Fibroblast of lung (primary cell): ENCODE results near the gene TLR2. TPM values are rescaled to one million over a fixed set of nuclear protein-coding genes. Genes with fewer than 3 reads are reported as not detected.

Experiments used
- DNase-seq, 2 donors: peaks; one replicate each; pipeline versions ENCODE4 v3.0.0 to v3.0.0-alpha.2; 2010; ENCODE audit warnings: low read depth in 2 of 2
- H2AFZ ChIP-seq: 2 replicates; pipeline ENCODE4 v1.5.1; 2012; ENCODE audit warnings: low read length, control low read depth, inconsistent platforms
- H3K27ac ChIP-seq: 2 replicates; pipeline ENCODE4 v1.5.1; 2011; ENCODE audit warnings: low read length, control low read depth; ENCODE audit not compliant: insufficient read depth
- H3K27me3 ChIP-seq: 2 replicates; pipeline ENCODE4 v1.5.1; 2011; ENCODE audit warnings: mild to moderate bottlenecking, low read length; ENCODE audit not compliant: control insufficient read depth, insufficient read depth
- H3K36me3 ChIP-seq: 2 replicates; pipeline ENCODE4 v1.5.1; 2011; ENCODE audit warnings: low read length; ENCODE audit not compliant: control insufficient read depth, insufficient read depth
- H3K4me1 ChIP-seq: 2 replicates; pipeline ENCODE4 v1.5.1; 2011; ENCODE audit warnings: low read length; ENCODE audit not compliant: control insufficient read depth, insufficient read depth; ENCODE audit errors: extremely low read depth
- H3K4me2 ChIP-seq: 2 replicates; pipeline ENCODE4 v1.5.1; 2011; ENCODE audit warnings: low read length, control low read depth; ENCODE audit not compliant: insufficient read depth; ENCODE audit errors: extremely low read depth
- H3K4me3 ChIP-seq, 4 experiments: fragments of 200-600 bp in 1 of 4; sonication (generic) in 1 of 4; replicated peaks in 1 of 4; 2 replicates each; pipeline ENCODE4 v1.5.1; 2011 to 2016; ENCODE audit warnings: low read length in 4 of 4, low read depth in 3 of 4, mild to moderate bottlenecking in 3 of 4, control low read depth in 2 of 4, inconsistent platforms in 1 of 4, mixed read lengths in 1 of 4; ENCODE audit not compliant: insufficient read depth in 1 of 4; ENCODE audit errors: control extremely low read depth in 1 of 4
- H3K79me2 ChIP-seq: 2 replicates; pipeline ENCODE4 v1.5.1; 2012; ENCODE audit warnings: mild to moderate bottlenecking, low read length, inconsistent platforms; ENCODE audit not compliant: control insufficient read depth, insufficient read depth
- H3K9ac ChIP-seq: 2 replicates; pipeline ENCODE4 v1.5.1; 2011; ENCODE audit warnings: mild to moderate bottlenecking, low read length, control low read depth; ENCODE audit not compliant: insufficient read depth
- H3K9me3 ChIP-seq: 2 replicates; pipeline ENCODE4 v1.5.1; 2012; ENCODE audit warnings: low read depth, low read length; ENCODE audit not compliant: control insufficient read depth, insufficient read depth
- H4K20me1 ChIP-seq: 2 replicates; pipeline ENCODE4 v1.5.1; 2011; ENCODE audit warnings: low read length; ENCODE audit not compliant: control insufficient read depth, insufficient read depth; ENCODE audit errors: extremely low read depth
- EZH2 ChIP-seq: IDR thresholded peaks from 2 replicates; pipeline ENCODE4 v1.5.1; 2012; ENCODE audit warnings: low read length, control low read depth, mild to moderate bottlenecking; ENCODE audit errors: missing control alignments
- polyA plus RNA-seq, 2 donors: library from polyadenylated mRNA; depleted of rRNA in 1 of 2; stranded (reverse) in 1 of 2; unstranded in 1 of 2; fragments of >200 nt; gene quantifications; 2 replicates each; pipeline ENCODE4 v1.2.1, GENCODE V29; 2011 to 2012; ENCODE audit warnings: missing spikeins in 1 of 2
- total RNA-seq: library from RNA; depleted of rRNA; stranded (reverse); fragments of >200 nt; gene quantifications from 2 replicates; pipeline ENCODE4 v1.2.1, GENCODE V29; 2014
- TF ChIP-seq, protein P1 (sequence below), 2 donors: IDR thresholded peaks in 1 of 2; conservative IDR thresholded peaks in 1 of 2; 1 replicate in 1 of 2; 2 replicates in 1 of 2; pipeline ENCODE4 v1.5.1; 2011 to 2012; ENCODE audit warnings: low read length in 2 of 2, control low read depth in 1 of 2, inconsistent platforms in 1 of 2, low read depth in 1 of 2, mild to moderate bottlenecking in 1 of 2

The TLR2 gene
- total and polyA plus RNA-seq, 2 donors (not counting 1 experiment from before 2014, with no cell fraction given) = under 0.01 to 0.17 TPM

DNA sequence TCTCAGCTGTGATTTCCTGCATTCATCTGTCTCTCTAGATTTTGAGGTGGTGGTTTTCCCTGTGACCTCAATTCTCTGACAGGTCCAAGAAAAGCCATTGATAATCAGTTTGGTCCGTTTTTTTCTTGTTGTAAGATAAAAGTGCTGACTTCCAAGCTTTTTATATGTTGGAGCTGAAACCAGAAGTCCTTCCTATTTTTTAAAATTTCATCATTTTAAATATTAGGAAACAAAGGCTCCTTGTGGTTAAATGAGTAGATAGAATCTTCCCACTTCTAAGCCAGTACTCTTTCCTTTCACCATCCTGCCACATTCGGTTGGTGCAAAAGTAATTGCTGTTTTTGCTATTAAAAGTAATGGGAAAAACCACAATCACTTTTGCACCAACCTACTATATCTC, 57.5 kb downstream of the TLR2 start:
- TF ChIP-seq EZH2 = no peak
- Histone ChIP-seq H3K4me1 (no peaks in the 10 kb centered on the region), H3K79me2 (no peaks in the 10 kb centered on the region), H2AFZ (no peak overlapping the region), H3K4me2 (no peak overlapping the region), H3K9ac (no peak overlapping the region), H4K20me1 (no peaks in the 10 kb centered on the region), H3K27ac (no peak overlapping the region), H3K36me3 (no peaks in the 10 kb centered on the region), H3K9me3 (no peaks in the 10 kb centered on the region), H3K27me3 (no peaks in the 10 kb centered on the region), H3K4me3 (no peak overlapping the region)
- no peak for DNase-seq

DNA sequence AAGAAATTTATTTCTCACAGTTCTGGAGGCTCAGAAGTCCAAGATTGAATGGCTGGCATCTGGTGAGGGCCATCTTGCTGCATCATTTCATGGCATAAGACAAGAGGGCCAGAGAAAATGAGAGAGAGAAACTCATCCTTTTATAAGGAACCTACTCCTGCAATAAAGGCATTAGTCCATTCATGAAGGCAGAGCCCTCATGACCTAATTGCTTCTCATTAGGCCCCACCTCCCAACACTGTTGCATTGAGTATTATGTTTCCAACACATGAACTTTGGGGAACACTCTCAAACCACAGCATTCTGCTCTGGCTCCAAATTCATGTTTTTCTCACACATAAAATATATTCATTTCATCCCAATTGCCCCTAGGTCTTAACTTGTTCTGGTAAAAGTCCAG, 61.6 kb downstream of the TLR2 start:
- Histone ChIP-seq H3K4me2 (no peak overlapping the region), H3K9me3 (no peaks in the 10 kb centered on the region), H3K9ac (no peak overlapping the region), H2AFZ (no peak overlapping the region), H3K4me3 (no peak overlapping the region), H3K4me1 (no peaks in the 10 kb centered on the region), H3K79me2 (no peaks in the 10 kb centered on the region), H4K20me1 (no peaks in the 10 kb centered on the region), H3K36me3 (no peaks in the 10 kb centered on the region), H3K27ac (no peak overlapping the region), H3K27me3 (no peaks in the 10 kb centered on the region)
- TF ChIP-seq, protein P1, sequence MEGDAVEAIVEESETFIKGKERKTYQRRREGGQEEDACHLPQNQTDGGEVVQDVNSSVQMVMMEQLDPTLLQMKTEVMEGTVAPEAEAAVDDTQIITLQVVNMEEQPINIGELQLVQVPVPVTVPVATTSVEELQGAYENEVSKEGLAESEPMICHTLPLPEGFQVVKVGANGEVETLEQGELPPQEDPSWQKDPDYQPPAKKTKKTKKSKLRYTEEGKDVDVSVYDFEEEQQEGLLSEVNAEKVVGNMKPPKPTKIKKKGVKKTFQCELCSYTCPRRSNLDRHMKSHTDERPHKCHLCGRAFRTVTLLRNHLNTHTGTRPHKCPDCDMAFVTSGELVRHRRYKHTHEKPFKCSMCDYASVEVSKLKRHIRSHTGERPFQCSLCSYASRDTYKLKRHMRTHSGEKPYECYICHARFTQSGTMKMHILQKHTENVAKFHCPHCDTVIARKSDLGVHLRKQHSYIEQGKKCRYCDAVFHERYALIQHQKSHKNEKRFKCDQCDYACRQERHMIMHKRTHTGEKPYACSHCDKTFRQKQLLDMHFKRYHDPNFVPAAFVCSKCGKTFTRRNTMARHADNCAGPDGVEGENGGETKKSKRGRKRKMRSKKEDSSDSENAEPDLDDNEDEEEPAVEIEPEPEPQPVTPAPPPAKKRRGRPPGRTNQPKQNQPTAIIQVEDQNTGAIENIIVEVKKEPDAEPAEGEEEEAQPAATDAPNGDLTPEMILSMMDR (conservative IDR thresholded peaks at IDR 0.05 in 1 of 2, IDR thresholded peaks at IDR 0.05 in 1 of 2; ENCODE audit: low read depth in 1 of 2, low read length in 2 of 2) = no peak
- no peak for TF ChIP-seq EZH2
- no peak for DNase-seq

DNA sequence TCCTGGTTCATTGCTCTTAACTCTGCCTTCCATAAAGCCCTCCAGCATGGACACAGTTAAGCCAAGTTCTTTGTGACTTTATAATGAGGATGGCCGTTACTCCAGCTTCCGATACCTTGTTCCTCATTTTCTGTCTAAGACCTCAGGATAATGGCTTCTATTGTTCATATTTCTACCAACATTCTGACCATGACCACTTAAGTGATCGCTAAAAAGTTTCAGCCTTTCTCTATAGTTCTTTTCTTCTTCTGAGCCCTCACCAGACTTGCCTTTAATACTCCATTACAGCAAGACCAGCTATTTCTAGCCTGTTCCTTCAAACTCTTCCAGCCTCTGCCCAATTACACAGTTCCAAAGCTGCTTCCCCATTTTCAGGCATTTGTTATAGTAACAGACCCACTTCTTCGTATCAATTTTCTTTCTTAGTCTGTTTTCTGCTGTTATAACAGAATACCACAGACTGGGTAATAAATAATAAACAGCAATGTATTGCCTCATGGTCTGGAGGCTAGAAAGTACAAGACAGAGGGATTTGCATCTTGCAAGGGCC, 63.4 kb downstream of the TLR2 start:
- H3K27me3 ChIP-seq = no peaks in the 10 kb centered on the region
- no peak overlapping the region for H3K27ac ChIP-seq
- no peak overlapping the region for H3K9ac ChIP-seq

More for the DNA sequence above, 63.4 kb downstream of the TLR2 start:
- Histone ChIP-seq H3K36me3 (no peaks in the 10 kb centered on the region), H3K4me2 (no peak overlapping the region), H3K9me3 (no peaks in the 10 kb centered on the region), H3K4me3 (no peak overlapping the region), H3K4me1 (no peaks in the 10 kb centered on the region), H2AFZ (no peak overlapping the region), H3K79me2 (no peaks in the 10 kb centered on the region), H4K20me1 (no peaks in the 10 kb centered on the region)
- no peak for DNase-seq
- TF ChIP-seq, protein P1 (conservative IDR thresholded peaks at IDR 0.05 in 1 of 2, IDR thresholded peaks at IDR 0.05 in 1 of 2; ENCODE audit: low read depth in 1 of 2, low read length in 2 of 2) = no peak
- TF ChIP-seq EZH2 = no peak
